WTC11 (cell line): Measurements from ENCODE around the gene CSRNP3. TPM values are rescaled to one million over a fixed set of nuclear protein-coding genes. Genes with fewer than 3 reads are reported as not detected.

Source experiments
- ATAC-seq: fragments of 200-7000 bp; cut with Tn5 transposase; 2 replicates; pipeline ENCODE4 v1.10.0; 2021; ENCODE audit warnings: mild to moderate bottlenecking, moderate library complexity
- CTCF ChIA-PET: fragments of 300-600 bp; sonication (Branson Sonifier 250); formaldehyde crosslinking; loops from one replicate; lab custom pipeline; 2021; ENCODE audit warnings: antibody characterized with exemption; lab: Charles Lee
- POLR2A ChIA-PET: fragments of 350-600 bp; sonication (Branson Sonifier 250); formaldehyde crosslinking; loops from one replicate; lab custom pipeline; 2021; ENCODE audit warnings: antibody characterized with exemption; lab: Charles Lee
- DNase-seq: peaks from one replicate; pipeline ENCODE4 v3.0.0; 2021; ENCODE audit warnings: low spot score
- H3K27ac Mint-ChIP-seq: 2 replicates; pipeline ENCODE4 v1.8.0; 2021; ENCODE audit warnings: mixed read lengths
- H3K27me3 Mint-ChIP-seq: 2 replicates; pipeline ENCODE4 v1.8.0; 2021; ENCODE audit warnings: low read depth, mild to moderate bottlenecking, moderate library complexity, mixed read lengths
- H3K36me3 Mint-ChIP-seq: 2 replicates; pipeline ENCODE4 v1.8.0; 2021; ENCODE audit warnings: mixed read lengths
- H3K4me1 Mint-ChIP-seq: 2 replicates; pipeline ENCODE4 v1.8.0; 2022; ENCODE audit warnings: mixed read lengths
- H3K4me3 Mint-ChIP-seq: 2 replicates; pipeline ENCODE4 v1.8.0; 2021; ENCODE audit warnings: mild to moderate bottlenecking, moderate library complexity, mixed read lengths
- H3K9me3 Mint-ChIP-seq: 2 replicates; pipeline ENCODE4 v1.8.0; 2021; ENCODE audit warnings: mixed read lengths
- CTCF ChIP-seq: fragments of 200-600 bp; IDR thresholded peaks from 2 replicates; pipeline ENCODE4 v1.8.0; 2022; ENCODE audit warnings: antibody characterized with exemption
- E2F1 ChIP-seq: sonication (generic); formaldehyde crosslinking; IDR thresholded peaks from 2 replicates; pipeline ENCODE4 v1.8.0; 2022; ENCODE audit warnings: mild to moderate bottlenecking, missing genetic modification reagents
- ESRRA ChIP-seq: sonication (generic); formaldehyde crosslinking; IDR thresholded peaks from 2 replicates; pipeline ENCODE4 v1.8.1; 2022; ENCODE audit warnings: mild to moderate bottlenecking, missing genetic modification reagents, borderline replicate concordance
- ETV6 ChIP-seq: sonication (generic); formaldehyde crosslinking; IDR thresholded peaks from 2 replicates; pipeline ENCODE4 v1.8.1; 2022; ENCODE audit warnings: mild to moderate bottlenecking, missing genetic modification reagents
- GABPB1 ChIP-seq: sonication (generic); formaldehyde crosslinking; IDR thresholded peaks from 2 replicates; pipeline ENCODE4 v1.8.1; 2023; ENCODE audit warnings: mild to moderate bottlenecking, missing genetic modification reagents
- IRF1 ChIP-seq: sonication (generic); formaldehyde crosslinking; IDR thresholded peaks from 2 replicates; pipeline ENCODE4 v1.8.0; 2023; ENCODE audit warnings: missing genetic modification reagents
- IRF2 ChIP-seq: sonication (generic); formaldehyde crosslinking; IDR thresholded peaks from 2 replicates; pipeline ENCODE4 v1.8.0; 2022; ENCODE audit warnings: low read depth, missing genetic modification reagents, borderline replicate concordance
- JUN ChIP-seq: sonication (generic); formaldehyde crosslinking; IDR thresholded peaks from 2 replicates; pipeline ENCODE4 v1.8.0; 2023; ENCODE audit warnings: mild to moderate bottlenecking, missing genetic modification reagents
- NR1H2 ChIP-seq: sonication (generic); formaldehyde crosslinking; IDR thresholded peaks from 2 replicates; pipeline ENCODE4 v1.9.0; 2021; ENCODE audit warnings: mild to moderate bottlenecking, moderate library complexity, missing genetic modification reagents
- NR2C2 ChIP-seq: sonication (generic); formaldehyde crosslinking; IDR thresholded peaks from 2 replicates; pipeline ENCODE4 v1.8.0; 2022; ENCODE audit warnings: mild to moderate bottlenecking, missing genetic modification reagents
- NR3C1 ChIP-seq: sonication (generic); formaldehyde crosslinking; conservative IDR thresholded peaks from 2 replicates; pipeline ENCODE4 v1.8.1; 2023; ENCODE audit warnings: low read depth, mild to moderate bottlenecking, missing genetic modification reagents
- RORB ChIP-seq: fragments of 250-450 bp; sonication (Bioruptor Pico); IDR thresholded peaks from 2 replicates; pipeline ENCODE4 v1.9.0; 2021; ENCODE audit warnings: mild to moderate bottlenecking
- TCF7 ChIP-seq: sonication (generic); formaldehyde crosslinking; IDR thresholded peaks from 2 replicates; pipeline ENCODE4 v1.8.0; 2022; ENCODE audit warnings: mild to moderate bottlenecking, low read depth, missing genetic modification reagents, moderate library complexity
- TEAD4 ChIP-seq: sonication (generic); formaldehyde crosslinking; IDR thresholded peaks from 2 replicates; pipeline ENCODE4 v1.8.0; 2022; ENCODE audit warnings: mild to moderate bottlenecking, missing genetic modification reagents
- ZBTB21 ChIP-seq: sonication (generic); formaldehyde crosslinking; IDR thresholded peaks from 2 replicates; pipeline ENCODE4 v1.8.1; 2023; ENCODE audit warnings: mild to moderate bottlenecking, missing genetic modification reagents, borderline replicate concordance
- ZMAT4 ChIP-seq: fragments of 250-450 bp; sonication (Bioruptor Pico); IDR thresholded peaks from 2 replicates; pipeline ENCODE4 v1.9.0; 2021; ENCODE audit warnings: mild to moderate bottlenecking
- ZNF416 ChIP-seq: fragments of 250-450 bp; sonication (Bioruptor Pico); IDR thresholded peaks from 2 replicates; pipeline ENCODE4 v1.9.0; 2021; ENCODE audit warnings: mild to moderate bottlenecking, inconsistent platforms
- ZNF671 ChIP-seq: fragments of 250-450 bp; sonication (Bioruptor Pico); IDR thresholded peaks from 2 replicates; pipeline ENCODE4 v1.8.0; 2021; ENCODE audit warnings: mild to moderate bottlenecking
- total RNA-seq: library from RNA; stranded (reverse); gene quantifications from 3 replicates; pipeline ENCODE4 v1.2.3, GENCODE V29; 2021
- TF ChIP-seq, protein P1 (sequence below): sonication (generic); formaldehyde crosslinking; IDR thresholded peaks from 2 replicates; pipeline ENCODE4 v1.8.0; 2023; ENCODE audit warnings: missing genetic modification reagents, mild to moderate bottlenecking, borderline replicate concordance
- TF ChIP-seq, protein P2 (sequence below): sonication (generic); formaldehyde crosslinking; IDR thresholded peaks from 2 replicates; pipeline ENCODE4 v1.8.1; 2022; ENCODE audit warnings: low read depth, missing genetic modification reagents, borderline replicate concordance
- TF ChIP-seq, protein P3 (sequence below): sonication (generic); formaldehyde crosslinking; IDR thresholded peaks from 2 replicates; pipeline ENCODE4 v1.8.1; 2023; ENCODE audit warnings: mild to moderate bottlenecking, missing genetic modification reagents
- TF ChIP-seq, protein P4 (sequence below): sonication (generic); formaldehyde crosslinking; IDR thresholded peaks from 2 replicates; pipeline ENCODE4 v1.8.0; 2022; ENCODE audit warnings: missing genetic modification reagents

Gene CSRNP3
- total RNA-seq, 1 experiment from 2014 or later = 7.3 TPM

DNA sequence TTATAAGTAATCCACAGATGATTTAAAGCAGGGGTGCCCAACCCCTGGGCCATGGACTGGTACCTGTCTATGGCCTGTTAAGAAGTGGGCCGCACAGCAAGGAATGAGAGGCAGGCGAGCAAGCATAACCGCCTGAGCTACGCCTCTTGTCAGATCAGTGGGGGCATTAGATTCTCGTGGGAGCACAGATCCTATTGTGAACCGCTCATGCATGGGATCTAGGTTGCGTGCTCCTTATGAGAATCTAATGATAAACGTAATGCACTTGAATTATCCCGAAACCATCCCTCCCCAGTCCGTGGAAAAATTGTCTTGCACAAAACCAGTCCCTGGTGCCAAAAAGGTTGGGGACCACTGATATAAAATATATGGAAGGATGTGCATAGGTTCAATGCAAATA, 153.7 kb downstream of the CSRNP3 start (continued):
- TF ChIP-seq, protein P1, sequence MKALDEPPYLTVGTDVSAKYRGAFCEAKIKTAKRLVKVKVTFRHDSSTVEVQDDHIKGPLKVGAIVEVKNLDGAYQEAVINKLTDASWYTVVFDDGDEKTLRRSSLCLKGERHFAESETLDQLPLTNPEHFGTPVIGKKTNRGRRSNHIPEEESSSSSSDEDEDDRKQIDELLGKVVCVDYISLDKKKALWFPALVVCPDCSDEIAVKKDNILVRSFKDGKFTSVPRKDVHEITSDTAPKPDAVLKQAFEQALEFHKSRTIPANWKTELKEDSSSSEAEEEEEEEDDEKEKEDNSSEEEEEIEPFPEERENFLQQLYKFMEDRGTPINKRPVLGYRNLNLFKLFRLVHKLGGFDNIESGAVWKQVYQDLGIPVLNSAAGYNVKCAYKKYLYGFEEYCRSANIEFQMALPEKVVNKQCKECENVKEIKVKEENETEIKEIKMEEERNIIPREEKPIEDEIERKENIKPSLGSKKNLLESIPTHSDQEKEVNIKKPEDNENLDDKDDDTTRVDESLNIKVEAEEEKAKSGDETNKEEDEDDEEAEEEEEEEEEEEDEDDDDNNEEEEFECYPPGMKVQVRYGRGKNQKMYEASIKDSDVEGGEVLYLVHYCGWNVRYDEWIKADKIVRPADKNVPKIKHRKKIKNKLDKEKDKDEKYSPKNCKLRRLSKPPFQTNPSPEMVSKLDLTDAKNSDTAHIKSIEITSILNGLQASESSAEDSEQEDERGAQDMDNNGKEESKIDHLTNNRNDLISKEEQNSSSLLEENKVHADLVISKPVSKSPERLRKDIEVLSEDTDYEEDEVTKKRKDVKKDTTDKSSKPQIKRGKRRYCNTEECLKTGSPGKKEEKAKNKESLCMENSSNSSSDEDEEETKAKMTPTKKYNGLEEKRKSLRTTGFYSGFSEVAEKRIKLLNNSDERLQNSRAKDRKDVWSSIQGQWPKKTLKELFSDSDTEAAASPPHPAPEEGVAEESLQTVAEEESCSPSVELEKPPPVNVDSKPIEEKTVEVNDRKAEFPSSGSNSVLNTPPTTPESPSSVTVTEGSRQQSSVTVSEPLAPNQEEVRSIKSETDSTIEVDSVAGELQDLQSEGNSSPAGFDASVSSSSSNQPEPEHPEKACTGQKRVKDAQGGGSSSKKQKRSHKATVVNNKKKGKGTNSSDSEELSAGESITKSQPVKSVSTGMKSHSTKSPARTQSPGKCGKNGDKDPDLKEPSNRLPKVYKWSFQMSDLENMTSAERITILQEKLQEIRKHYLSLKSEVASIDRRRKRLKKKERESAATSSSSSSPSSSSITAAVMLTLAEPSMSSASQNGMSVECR = no peak
- TF ChIP-seq ETV6 (CRISPR knock-in tag) = no peak

DNA sequence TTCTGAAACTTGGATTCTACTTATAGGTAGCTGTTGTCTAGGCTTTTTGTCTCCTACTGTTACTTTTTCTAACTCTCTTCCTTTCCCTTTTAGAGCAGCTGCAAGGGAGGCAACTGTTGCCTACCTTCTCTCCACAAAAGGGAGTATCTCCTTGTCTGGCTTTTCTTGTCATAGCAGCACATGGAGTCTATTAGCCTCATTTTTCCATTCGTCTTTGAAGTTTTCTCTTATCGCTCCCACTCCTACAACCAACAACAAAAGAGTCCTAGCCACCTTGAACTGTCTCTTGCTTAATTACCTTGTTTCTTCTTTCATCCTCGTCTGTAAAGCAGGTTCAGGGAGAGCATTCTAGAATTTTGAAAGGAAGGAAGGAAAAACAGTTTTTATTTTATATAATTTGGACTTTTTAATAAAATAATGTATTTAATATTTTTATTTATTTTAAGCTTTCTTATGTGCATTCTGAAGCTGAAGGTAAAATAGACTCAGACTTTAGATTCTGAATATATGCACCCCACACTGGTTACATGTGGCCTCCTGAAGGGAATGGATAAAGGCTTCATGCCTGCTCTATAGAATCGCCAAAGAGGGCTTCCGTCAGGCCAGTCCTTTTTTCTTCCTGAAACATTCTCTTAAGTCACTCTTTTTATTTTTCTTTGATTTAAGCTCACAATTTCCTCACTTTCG, 154.4 kb downstream of the CSRNP3 start:
- Mint-ChIP-seq H3K27me3 (no peaks in the 10 kb centered on the region), H3K4me1 (peaks cover 23% of the 10 kb centered on the region), H3K9me3 (no peaks in the 10 kb centered on the region), H3K4me3 (no peak overlapping the region), H3K36me3 (no peaks in the 10 kb centered on the region), H3K27ac (peak overlapping the region; percentile 49)
- TF ChIP-seq, protein P2, sequence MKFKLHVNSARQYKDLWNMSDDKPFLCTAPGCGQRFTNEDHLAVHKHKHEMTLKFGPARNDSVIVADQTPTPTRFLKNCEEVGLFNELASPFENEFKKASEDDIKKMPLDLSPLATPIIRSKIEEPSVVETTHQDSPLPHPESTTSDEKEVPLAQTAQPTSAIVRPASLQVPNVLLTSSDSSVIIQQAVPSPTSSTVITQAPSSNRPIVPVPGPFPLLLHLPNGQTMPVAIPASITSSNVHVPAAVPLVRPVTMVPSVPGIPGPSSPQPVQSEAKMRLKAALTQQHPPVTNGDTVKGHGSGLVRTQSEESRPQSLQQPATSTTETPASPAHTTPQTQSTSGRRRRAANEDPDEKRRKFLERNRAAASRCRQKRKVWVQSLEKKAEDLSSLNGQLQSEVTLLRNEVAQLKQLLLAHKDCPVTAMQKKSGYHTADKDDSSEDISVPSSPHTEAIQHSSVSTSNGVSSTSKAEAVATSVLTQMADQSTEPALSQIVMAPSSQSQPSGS (CRISPR knock-in tag) = no peak
- TF ChIP-seq, protein P3, sequence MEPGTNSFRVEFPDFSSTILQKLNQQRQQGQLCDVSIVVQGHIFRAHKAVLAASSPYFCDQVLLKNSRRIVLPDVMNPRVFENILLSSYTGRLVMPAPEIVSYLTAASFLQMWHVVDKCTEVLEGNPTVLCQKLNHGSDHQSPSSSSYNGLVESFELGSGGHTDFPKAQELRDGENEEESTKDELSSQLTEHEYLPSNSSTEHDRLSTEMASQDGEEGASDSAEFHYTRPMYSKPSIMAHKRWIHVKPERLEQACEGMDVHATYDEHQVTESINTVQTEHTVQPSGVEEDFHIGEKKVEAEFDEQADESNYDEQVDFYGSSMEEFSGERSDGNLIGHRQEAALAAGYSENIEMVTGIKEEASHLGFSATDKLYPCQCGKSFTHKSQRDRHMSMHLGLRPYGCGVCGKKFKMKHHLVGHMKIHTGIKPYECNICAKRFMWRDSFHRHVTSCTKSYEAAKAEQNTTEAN = no peak
- TF ChIP-seq IRF2 (no peak), ZNF416 (CRISPR knock-in tag) (no peak), E2F1 (no peak), GABPB1 (CRISPR knock-in tag) (no peak), TEAD4 (no peak), NR3C1 (CRISPR knock-in tag) (no peak), IRF1 (CRISPR knock-in tag) (no peak), TCF7 (CRISPR knock-in tag) (no peak), JUN (CRISPR knock-in tag) (no peak), NR1H2 (no peak), CTCF (no peak), ZNF671 (CRISPR knock-in tag) (no peak), ZMAT4 (CRISPR knock-in tag) (no peak), NR2C2 (CRISPR knock-in tag) (no peak), ESRRA (no peak), ZBTB21 (CRISPR knock-in tag) (no peak), RORB (CRISPR knock-in tag) (no peak)
- TF ChIP-seq, protein P4, sequence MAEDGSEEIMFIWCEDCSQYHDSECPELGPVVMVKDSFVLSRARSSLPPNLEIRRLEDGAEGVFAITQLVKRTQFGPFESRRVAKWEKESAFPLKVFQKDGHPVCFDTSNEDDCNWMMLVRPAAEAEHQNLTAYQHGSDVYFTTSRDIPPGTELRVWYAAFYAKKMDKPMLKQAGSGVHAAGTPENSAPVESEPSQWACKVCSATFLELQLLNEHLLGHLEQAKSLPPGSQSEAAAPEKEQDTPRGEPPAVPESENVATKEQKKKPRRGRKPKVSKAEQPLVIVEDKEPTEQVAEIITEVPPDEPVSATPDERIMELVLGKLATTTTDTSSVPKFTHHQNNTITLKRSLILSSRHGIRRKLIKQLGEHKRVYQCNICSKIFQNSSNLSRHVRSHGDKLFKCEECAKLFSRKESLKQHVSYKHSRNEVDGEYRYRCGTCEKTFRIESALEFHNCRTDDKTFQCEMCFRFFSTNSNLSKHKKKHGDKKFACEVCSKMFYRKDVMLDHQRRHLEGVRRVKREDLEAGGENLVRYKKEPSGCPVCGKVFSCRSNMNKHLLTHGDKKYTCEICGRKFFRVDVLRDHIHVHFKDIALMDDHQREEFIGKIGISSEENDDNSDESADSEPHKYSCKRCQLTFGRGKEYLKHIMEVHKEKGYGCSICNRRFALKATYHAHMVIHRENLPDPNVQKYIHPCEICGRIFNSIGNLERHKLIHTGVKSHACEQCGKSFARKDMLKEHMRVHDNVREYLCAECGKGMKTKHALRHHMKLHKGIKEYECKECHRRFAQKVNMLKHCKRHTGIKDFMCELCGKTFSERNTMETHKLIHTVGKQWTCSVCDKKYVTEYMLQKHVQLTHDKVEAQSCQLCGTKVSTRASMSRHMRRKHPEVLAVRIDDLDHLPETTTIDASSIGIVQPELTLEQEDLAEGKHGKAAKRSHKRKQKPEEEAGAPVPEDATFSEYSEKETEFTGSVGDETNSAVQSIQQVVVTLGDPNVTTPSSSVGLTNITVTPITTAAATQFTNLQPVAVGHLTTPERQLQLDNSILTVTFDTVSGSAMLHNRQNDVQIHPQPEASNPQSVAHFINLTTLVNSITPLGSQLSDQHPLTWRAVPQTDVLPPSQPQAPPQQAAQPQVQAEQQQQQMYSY (CRISPR knock-in tag) = no peak
- DNase-seq (no peak), ATAC-seq (peak; percentile 51)
- POLR2A ChIA-PET = no interaction called here
- CTCF ChIA-PET = interaction anchor here (1.4 kb wide), 1 partner anchor 9 kb away, joined by 4 read pairs; no protein-coding TSS in a partner anchor
